ENCODE measurements around the gene FNIP1.
"Not testable (repeated sequence)": the region's sequence is repeated elsewhere in the genome, so short reads cannot be mapped to it uniquely, and the experiment has no call there.

Gene FNIP1

GRCh38 chr5:131786036-131786435 is 10.8 kb downstream of the FNIP1 start:
- no peak for DNase-seq (ENCODE audit: low spot score)
- TF ChIP-seq, protein P1, sequence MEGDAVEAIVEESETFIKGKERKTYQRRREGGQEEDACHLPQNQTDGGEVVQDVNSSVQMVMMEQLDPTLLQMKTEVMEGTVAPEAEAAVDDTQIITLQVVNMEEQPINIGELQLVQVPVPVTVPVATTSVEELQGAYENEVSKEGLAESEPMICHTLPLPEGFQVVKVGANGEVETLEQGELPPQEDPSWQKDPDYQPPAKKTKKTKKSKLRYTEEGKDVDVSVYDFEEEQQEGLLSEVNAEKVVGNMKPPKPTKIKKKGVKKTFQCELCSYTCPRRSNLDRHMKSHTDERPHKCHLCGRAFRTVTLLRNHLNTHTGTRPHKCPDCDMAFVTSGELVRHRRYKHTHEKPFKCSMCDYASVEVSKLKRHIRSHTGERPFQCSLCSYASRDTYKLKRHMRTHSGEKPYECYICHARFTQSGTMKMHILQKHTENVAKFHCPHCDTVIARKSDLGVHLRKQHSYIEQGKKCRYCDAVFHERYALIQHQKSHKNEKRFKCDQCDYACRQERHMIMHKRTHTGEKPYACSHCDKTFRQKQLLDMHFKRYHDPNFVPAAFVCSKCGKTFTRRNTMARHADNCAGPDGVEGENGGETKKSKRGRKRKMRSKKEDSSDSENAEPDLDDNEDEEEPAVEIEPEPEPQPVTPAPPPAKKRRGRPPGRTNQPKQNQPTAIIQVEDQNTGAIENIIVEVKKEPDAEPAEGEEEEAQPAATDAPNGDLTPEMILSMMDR (IDR thresholded peaks at IDR 0.05): no peak
- Histone ChIP-seq H3K27ac (no peak overlapping the region), H3K4me3 (no peak overlapping the region)

- TF ChIP-seq, protein P1 (IDR thresholded peaks at IDR 0.05): no peak
- Histone ChIP-seq H3K4me3 (no peak overlapping the region), H3K27ac (no peak overlapping the region)
- no peak for DNase-seq (ENCODE audit: low spot score)
Observed at GRCh38 chr5:131783874-131784273, 12.9 kb downstream of the FNIP1 start.

- Histone ChIP-seq H3K4me3 (no peak overlapping the region), H3K27ac (no peak overlapping the region)
- TF ChIP-seq, protein P1 (IDR thresholded peaks at IDR 0.05): no peak
- DNase-seq (ENCODE audit: low spot score): no peak
Observed at GRCh38 chr5:131783357-131783756, 13.5 kb downstream of the FNIP1 start.

GRCh38 chr5:131782717-131783116 is 14.1 kb downstream of the FNIP1 start:
- TF ChIP-seq, protein P1 (IDR thresholded peaks at IDR 0.05): no peak
- Histone ChIP-seq H3K4me3 (no peak overlapping the region), H3K27ac (no peak overlapping the region)
- no peak for DNase-seq (ENCODE audit: low spot score)

DNA sequence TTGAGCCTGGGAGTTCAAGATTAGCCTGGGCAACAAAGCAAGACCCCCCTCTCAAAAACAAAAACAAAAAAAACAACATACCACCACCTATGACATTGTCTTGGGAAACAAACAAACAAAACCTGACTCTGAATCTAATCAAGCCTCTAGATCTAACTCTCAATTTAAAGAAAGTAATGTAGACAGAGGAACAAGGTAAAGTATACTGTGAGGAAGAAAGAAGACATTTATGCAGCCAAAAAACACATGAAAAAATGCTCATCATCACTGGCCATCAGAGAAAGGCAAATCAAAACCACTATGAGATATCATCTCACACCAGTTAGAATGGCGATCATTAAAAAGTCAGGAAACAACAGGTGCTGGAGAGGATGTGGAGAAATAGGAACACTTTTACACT is 18.7 kb downstream of the FNIP1 start:
- H3K27ac ChIP-seq; DNase-seq (ENCODE audit: low spot score); H3K4me3 ChIP-seq: not testable (repeated sequence)

DNA sequence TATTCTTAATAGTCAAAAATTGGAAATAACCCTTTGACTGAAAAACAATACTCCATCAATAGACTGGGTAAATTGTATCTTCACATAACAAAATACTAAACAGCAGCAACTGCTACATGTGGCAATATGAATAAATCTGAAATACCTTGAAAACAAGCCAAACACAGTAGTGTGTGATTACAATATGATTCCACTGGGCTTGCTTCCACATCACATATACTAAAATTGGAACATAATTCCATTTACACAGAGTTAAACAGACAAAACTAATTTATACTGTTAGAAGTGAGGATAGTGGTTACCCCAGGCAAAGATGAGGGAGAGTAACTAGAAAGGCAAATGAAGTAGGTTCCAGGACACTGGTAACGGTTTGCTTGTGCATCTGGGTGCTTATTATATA is 20.4 kb downstream of the FNIP1 start:
- TF ChIP-seq, protein P1 (IDR thresholded peaks at IDR 0.05): no peak
- Histone ChIP-seq H3K27ac (no peak overlapping the region), H3K4me3 (no peak overlapping the region)
- no peak for DNase-seq (ENCODE audit: low spot score)

- no peak overlapping the region for H3K4me3 ChIP-seq
- TF ChIP-seq, protein P1 (IDR thresholded peaks at IDR 0.05): no peak
- H3K27ac ChIP-seq: no peak overlapping the region
- no peak for DNase-seq (ENCODE audit: low spot score)
Observed at GRCh38 chr5:131774652-131775367, 22.0 kb downstream of the FNIP1 start.
